Karpas-422 (cell line): Measurements from ENCODE around the gene MYH14. TPM values are rescaled to one million over a fixed set of nuclear protein-coding genes. Genes with fewer than 3 reads are reported as not detected.

ENCODE experiments used
- DNase-seq: peaks from one replicate; pipeline ENCODE4 v3.0.0-alpha.2; 2015
- H2AFZ ChIP-seq: fragments of 200-600 bp; sonication (generic); 2 replicates; pipeline ENCODE4 v1.6.1; 2014; ENCODE audit warnings: antibody characterized with exemption, low read length, mixed read lengths
- H3K27ac ChIP-seq: fragments of 200-600 bp; sonication (generic); 2 replicates; pipeline ENCODE4 v1.5.1; 2014; ENCODE audit warnings: mild to moderate bottlenecking, low read length, moderate library complexity
- H3K27me3 ChIP-seq: fragments of 200-600 bp; sonication (generic); 2 replicates; pipeline ENCODE4 v1.6.1; 2014; ENCODE audit warnings: low read length, mixed read lengths
- H3K36me3 ChIP-seq: fragments of 200-600 bp; sonication (generic); 2 replicates; pipeline ENCODE4 v1.6.1; 2014; ENCODE audit warnings: low read length, mixed read lengths; ENCODE audit not compliant: insufficient read depth
- H3K4me1 ChIP-seq: fragments of 200-600 bp; sonication (generic); 2 replicates; pipeline ENCODE4 v1.6.1; 2014; ENCODE audit warnings: mild to moderate bottlenecking, low read length, mixed read lengths
- H3K4me2 ChIP-seq: fragments of 200-600 bp; sonication (generic); 2 replicates; pipeline ENCODE4 v1.6.1; 2014; ENCODE audit warnings: low read length, low read depth, mild to moderate bottlenecking; ENCODE audit not compliant: poor library complexity, severe bottlenecking
- H3K4me3 ChIP-seq: fragments of 200-600 bp; sonication (generic); 2 replicates; pipeline ENCODE4 v1.5.1; 2014; ENCODE audit warnings: mild to moderate bottlenecking, antibody characterized with exemption, low read length, mixed read lengths
- H3K79me2 ChIP-seq: fragments of 200-600 bp; sonication (generic); 2 replicates; pipeline ENCODE4 v1.6.1; 2014; ENCODE audit warnings: mild to moderate bottlenecking, low read length, mixed read lengths
- H3K9ac ChIP-seq: fragments of 200-600 bp; sonication (generic); 2 replicates; pipeline ENCODE4 v1.6.0; 2014; ENCODE audit warnings: low read length
- H3K9me2 ChIP-seq: fragments of 200-600 bp; sonication (generic), shearing (Covaris generic); replicated peaks from 2 replicates; pipeline ENCODE4 v1.6.0; 2014; ENCODE audit warnings: mild to moderate bottlenecking, low read length, moderate library complexity; ENCODE audit not compliant: insufficient read depth
- H3K9me3 ChIP-seq: fragments of 300-700, 200-600 bp; sonication (generic); 2 replicates; pipeline ENCODE4 v1.6.1; 2014; ENCODE audit warnings: low read length, mixed read lengths
- H4K20me1 ChIP-seq: fragments of 200-600 bp; sonication (generic); 2 replicates; pipeline ENCODE4 v1.6.1; 2014; ENCODE audit warnings: mild to moderate bottlenecking, antibody characterized with exemption, low read length, low read depth; ENCODE audit not compliant: insufficient read depth
- total RNA-seq: library from RNA; depleted of rRNA; stranded (reverse); fragments of >200 nt; shearing (Covaris generic); gene quantifications from 2 replicates; pipeline ENCODE4 v1.2.3, GENCODE V29; 2014; ENCODE audit warnings: low replicate concordance

The MYH14 gene
- total RNA-seq, 1 experiment from 2014 or later = not detected

DNA sequence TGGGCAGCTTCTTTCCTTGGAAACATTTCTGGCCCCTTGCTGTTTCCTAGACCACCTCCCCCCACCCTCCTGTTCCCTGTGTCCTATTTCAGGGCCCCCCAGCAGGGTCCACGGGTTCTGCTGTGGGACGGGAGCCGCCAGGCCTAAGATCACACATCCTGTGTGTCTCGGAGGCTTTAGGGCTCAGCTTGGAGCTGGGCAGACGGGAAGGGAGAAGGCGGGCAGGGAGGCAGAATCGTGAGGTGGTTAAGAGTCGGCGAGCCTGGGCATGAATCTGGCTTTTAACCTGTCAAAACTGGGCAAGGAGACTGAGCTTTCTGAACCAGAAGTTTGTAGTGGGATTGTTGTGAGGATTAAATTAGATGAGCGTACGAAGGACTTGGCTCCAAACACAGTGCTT is 120.9 kb downstream of the MYH14 start:
- H3K4me3 ChIP-seq = no peak overlapping the region
- H3K4me2 ChIP-seq = no peak overlapping the region
- H3K9me3 ChIP-seq = no peaks in the 10 kb centered on the region
- DNase-seq = no peak
- H3K4me1 ChIP-seq = peaks cover 34% of the 10 kb centered on the region
- H3K79me2 ChIP-seq = no peaks in the 10 kb centered on the region; the same call in 1 of the 2 replicates
- H3K9ac ChIP-seq = no peak overlapping the region
- H3K27me3 ChIP-seq = no peaks in the 10 kb centered on the region
- H4K20me1 ChIP-seq = peaks cover 41% of the 10 kb centered on the region
- no peaks in the 10 kb centered on the region for H3K9me2 ChIP-seq
- no peak overlapping the region for H3K27ac ChIP-seq
- H3K36me3 ChIP-seq = no peaks in the 10 kb centered on the region
- H2AFZ ChIP-seq = no peak overlapping the region

DNA sequence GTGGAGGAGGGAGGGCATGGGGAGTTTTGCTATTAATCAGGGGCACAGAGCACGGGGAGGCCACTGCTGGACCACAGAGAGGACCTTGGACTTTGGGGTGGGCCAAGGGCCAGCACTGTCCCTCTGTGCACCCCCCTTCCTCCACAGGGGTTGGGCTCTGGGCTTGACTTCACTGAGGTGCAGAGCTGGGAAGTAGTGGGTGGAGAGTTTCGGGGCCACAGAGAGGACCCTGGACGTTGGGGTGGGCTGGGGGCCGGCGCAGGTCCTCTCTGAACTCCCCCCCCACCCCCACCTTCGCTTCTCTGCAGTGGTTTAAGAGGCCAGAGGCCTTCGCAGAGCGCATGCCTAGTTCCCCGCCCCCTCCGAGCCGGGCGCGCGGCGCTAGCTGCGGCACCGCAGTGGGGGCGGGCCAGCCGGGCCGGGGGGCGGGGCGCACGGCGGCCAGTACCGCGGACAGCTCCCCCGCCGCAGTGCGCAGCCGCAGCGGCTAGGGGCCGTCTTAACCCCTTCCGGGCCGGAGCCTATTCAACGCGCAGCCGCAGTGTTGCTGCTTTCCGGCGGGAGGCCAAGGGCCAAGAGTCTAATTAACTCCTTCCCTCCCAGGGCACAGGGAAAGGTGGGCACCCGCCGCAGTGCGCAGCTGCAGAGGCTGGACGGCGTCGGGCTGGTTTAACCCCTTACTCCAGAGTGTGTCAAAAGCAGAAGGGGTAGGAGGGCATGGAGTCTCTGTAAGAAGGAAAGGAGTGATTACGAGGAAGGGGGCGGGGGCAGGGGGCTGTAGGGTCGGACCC is 122.1 kb downstream of the MYH14 start:
- Histone ChIP-seq H3K27ac (no peak overlapping the region), H3K27me3 (no peaks in the 10 kb centered on the region), H3K4me2 (peak overlapping the region; percentile 70), H4K20me1 (peaks cover 41% of the 10 kb centered on the region), H3K4me3 (peak overlapping the region; percentile 54), H3K9me2 (no peaks in the 10 kb centered on the region), H2AFZ (no peak overlapping the region), H3K9me3 (no peaks in the 10 kb centered on the region), H3K9ac (peak overlapping the region; percentile 44), H3K4me1 (peaks cover 45% of the 10 kb centered on the region), H3K79me2 (no peaks in the 10 kb centered on the region; the same call in 1 of the 2 replicates), H3K36me3 (no peaks in the 10 kb centered on the region)
- DNase-seq = peak; percentile 97

DNA sequence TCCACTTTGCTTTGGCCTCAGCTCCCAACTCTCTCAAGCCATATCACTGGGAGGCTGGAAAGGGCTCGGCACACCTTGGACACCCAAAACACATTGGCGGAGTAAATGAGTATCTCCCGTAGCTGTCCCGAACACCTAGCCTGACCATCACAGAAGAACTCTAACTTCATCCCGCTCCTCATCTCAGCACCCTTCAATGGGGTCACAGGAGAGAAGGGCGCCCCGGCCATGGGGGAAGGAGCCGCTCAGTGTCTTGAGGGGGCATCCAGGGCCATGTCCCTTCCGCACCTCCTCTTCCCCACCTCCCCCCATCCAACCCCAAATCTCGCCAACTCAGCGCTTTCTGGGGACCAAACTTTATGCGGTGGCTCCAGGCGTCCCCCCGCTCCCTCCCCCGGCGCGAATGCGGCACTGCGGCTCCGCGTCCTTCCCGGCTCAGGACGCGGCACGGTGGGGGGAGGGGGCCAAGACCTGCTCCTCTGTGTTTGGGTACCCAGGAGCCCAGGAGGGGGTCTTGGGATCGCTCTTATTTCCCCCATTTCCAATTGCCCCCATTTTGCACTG is 122.8 kb downstream of the MYH14 start:
- Histone ChIP-seq H3K4me1 (peaks cover 50% of the 10 kb centered on the region), H3K4me2 (peak overlapping the region; percentile 70), H3K9me2 (no peaks in the 10 kb centered on the region), H3K9ac (peak overlapping the region; percentile 65; the same call in 1 of the 2 replicates), H4K20me1 (peaks cover 41% of the 10 kb centered on the region), H2AFZ (no peak overlapping the region), H3K9me3 (no peaks in the 10 kb centered on the region), H3K36me3 (no peaks in the 10 kb centered on the region), H3K79me2 (no peaks in the 10 kb centered on the region; the same call in 1 of the 2 replicates), H3K27ac (no peak overlapping the region), H3K27me3 (no peaks in the 10 kb centered on the region), H3K4me3 (peak overlapping the region; percentile 47; the same call in 1 of the 2 replicates)
- DNase-seq = no peak

DNA sequence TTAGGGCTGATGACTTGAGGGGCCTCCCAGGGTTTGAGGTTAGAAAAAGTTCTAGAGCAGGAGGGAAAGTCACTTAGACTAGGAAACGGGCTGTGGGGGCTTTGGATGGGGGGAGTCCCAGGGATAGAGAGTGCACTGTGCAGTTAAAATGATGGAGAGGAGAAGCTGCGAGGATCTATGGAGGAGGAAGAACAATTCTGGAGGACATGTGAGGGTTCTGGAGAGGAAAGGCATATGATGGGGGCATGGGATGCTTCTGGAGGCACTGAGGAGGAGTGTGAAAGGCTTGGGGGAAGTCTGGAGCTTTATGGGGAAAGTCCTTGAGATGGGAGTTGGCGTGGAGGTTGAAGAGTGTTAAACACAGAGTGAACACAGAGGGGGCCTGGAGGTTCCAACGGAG is 123.6 kb downstream of the MYH14 start:
- no peaks in the 10 kb centered on the region for H3K36me3 ChIP-seq
- no peaks in the 10 kb centered on the region for H3K27me3 ChIP-seq
- peaks cover 58% of the 10 kb centered on the region for H3K4me1 ChIP-seq
- H3K9ac ChIP-seq = peak overlapping the region; percentile 65
- H3K9me2 ChIP-seq = no peaks in the 10 kb centered on the region
- no peaks in the 10 kb centered on the region; the same call in 1 of the 2 replicates for H3K79me2 ChIP-seq
- H3K4me3 ChIP-seq = peak overlapping the region; percentile 51; the same call in 1 of the 2 replicates
- no peak for DNase-seq
- H3K9me3 ChIP-seq = no peaks in the 10 kb centered on the region
- no peak overlapping the region for H2AFZ ChIP-seq
- peaks cover 41% of the 10 kb centered on the region for H4K20me1 ChIP-seq
- H3K4me2 ChIP-seq = peak overlapping the region; percentile 70
- no peak overlapping the region for H3K27ac ChIP-seq

DNA sequence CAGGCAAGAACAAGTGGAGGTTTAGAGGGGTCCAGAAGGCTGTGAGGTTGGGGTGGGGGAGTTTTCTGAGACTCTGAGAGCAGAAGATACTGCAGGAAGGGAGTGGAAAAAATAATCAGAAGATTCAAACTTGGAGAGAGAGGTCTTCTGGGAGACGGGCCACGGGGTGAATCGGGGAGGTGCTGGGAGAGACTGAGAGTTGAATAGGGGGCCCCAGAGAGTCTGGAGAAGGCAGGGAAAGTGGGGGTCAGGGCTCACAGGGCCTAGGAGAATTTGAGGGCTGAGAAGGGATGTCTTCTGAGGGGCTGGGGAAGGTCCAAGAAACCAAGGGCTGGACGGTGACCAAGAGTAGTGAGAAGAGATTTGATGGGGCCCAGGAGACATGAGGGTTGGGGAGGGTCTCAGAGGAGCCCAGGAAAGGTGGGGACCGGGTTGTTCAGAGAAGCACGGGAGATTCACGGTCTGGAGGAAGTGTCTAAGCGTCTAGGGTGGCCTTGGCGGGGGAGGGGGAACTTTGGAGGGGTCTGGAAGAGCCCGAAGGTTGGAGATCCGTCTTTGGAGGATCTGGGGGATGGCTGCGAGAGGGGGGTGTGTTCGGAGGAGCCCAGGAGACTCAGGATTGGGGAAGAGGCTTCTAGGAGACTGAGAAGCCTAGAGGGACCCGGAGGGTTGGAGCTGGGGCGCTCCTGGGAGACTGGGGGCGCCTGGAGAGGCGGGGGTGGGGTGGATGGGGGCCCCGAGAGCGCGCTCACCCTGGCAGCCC is 124.2 kb downstream of the MYH14 start:
- Histone ChIP-seq H3K9ac (peak overlapping the region; percentile 65), H3K27me3 (no peaks in the 10 kb centered on the region)

DNA sequence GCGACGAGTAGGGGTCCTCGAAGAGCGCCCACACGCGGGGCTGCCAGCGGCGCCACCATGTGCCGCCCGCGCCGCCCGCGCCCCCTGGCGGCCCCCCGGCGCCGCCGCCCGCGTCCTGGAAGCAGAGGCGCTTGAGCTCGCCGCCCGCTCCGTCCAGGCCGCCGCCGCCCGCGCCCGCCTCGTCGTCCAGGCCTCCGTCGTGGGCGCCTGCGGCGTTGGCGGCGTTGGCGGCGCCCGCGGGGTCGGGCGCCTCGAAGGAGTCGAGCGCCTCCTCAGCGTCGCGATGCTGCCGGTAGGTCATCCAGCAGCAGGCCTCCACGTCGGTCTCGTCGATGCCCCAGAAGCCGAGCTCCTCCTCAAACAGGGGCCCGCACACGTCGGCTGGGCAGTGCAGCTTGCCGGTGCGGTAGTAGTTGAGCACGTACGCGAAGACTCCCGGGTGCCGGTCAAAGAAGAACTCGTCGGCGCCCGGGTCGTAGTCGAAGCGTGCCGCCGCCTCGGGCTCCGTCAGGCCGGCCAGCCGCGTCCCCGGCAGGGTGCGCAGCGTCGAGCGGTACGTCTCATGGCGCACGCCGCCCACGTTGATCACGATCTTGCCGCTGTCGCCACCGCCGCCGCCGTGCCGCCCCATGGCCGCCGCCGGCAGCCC is 124.9 kb downstream of the MYH14 start:
- peak overlapping the region; percentile 64 for H3K4me3 ChIP-seq
- no peaks in the 10 kb centered on the region; the same call in 1 of the 2 replicates for H3K79me2 ChIP-seq
- H3K4me2 ChIP-seq = peak overlapping the region; percentile 71
- peaks cover 71% of the 10 kb centered on the region for H3K4me1 ChIP-seq
- H3K9me2 ChIP-seq = no peaks in the 10 kb centered on the region
- DNase-seq = peak; percentile 82
- no peak overlapping the region for H2AFZ ChIP-seq
- peak overlapping the region; percentile 68 for H3K9ac ChIP-seq
- H4K20me1 ChIP-seq = peaks cover 48% of the 10 kb centered on the region
- H3K36me3 ChIP-seq = no peaks in the 10 kb centered on the region
- H3K27ac ChIP-seq = no peak overlapping the region
- no peaks in the 10 kb centered on the region for H3K9me3 ChIP-seq
- no peaks in the 10 kb centered on the region for H3K27me3 ChIP-seq

More for the DNA sequence above, 124.2 kb downstream of the MYH14 start:
- Histone ChIP-seq H3K9me3 (no peaks in the 10 kb centered on the region), H3K9me2 (no peaks in the 10 kb centered on the region), H4K20me1 (peaks cover 43% of the 10 kb centered on the region), H3K4me3 (peak overlapping the region; percentile 51; the same call in 1 of the 2 replicates), H3K4me1 (peaks cover 64% of the 10 kb centered on the region), H3K79me2 (no peaks in the 10 kb centered on the region; the same call in 1 of the 2 replicates), H3K4me2 (peak overlapping the region; percentile 70), H3K36me3 (no peaks in the 10 kb centered on the region), H3K27ac (no peak overlapping the region), H2AFZ (no peak overlapping the region)
- DNase-seq = no peak

DNA sequence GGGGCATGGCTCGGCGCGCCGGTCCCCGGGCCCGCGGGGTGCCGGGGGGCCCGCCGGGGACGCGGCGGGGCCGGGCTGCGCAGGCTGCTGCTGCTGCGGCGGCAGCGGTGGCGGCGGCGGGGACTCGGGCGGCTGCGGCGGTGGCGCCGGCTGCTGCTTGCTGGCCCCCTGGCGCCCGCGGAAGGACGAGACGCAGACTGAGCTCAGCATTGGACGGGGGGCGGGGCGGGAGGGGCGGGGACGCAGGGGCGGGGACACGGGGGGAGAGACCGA is 125.4 kb downstream of the MYH14 start:
- no peak overlapping the region for H3K9ac ChIP-seq
- DNase-seq = no peak
- H3K27me3 ChIP-seq = no peaks in the 10 kb centered on the region
- H3K4me1 ChIP-seq = peaks cover 76% of the 10 kb centered on the region
- H2AFZ ChIP-seq = no peak overlapping the region
- H3K9me2 ChIP-seq = no peaks in the 10 kb centered on the region
- H3K36me3 ChIP-seq = peaks cover 2% of the 10 kb centered on the region; the same call in 1 of the 2 replicates
- H3K9me3 ChIP-seq = no peaks in the 10 kb centered on the region
- H3K4me2 ChIP-seq = no peak overlapping the region
- H3K4me3 ChIP-seq = no peak overlapping the region; the same call in 1 of the 2 replicates
- no peak overlapping the region for H3K27ac ChIP-seq
- H4K20me1 ChIP-seq = peaks cover 45% of the 10 kb centered on the region
- H3K79me2 ChIP-seq = no peaks in the 10 kb centered on the region; the same call in 1 of the 2 replicates
